WTC11 (cell line): Measurements from ENCODE around the gene COLQ. TPM values are rescaled to one million over a fixed set of nuclear protein-coding genes. Genes with fewer than 3 reads are reported as not detected.

Experiments
- ATAC-seq: fragments of 200-7000 bp; cut with Tn5 transposase; 2 replicates; pipeline ENCODE4 v1.10.0; 2021; ENCODE audit warnings: mild to moderate bottlenecking, moderate library complexity
- CTCF ChIA-PET: fragments of 300-600 bp; sonication (Branson Sonifier 250); formaldehyde crosslinking; loops from one replicate; lab custom pipeline; 2021; ENCODE audit warnings: antibody characterized with exemption; lab: Charles Lee
- POLR2A ChIA-PET: fragments of 350-600 bp; sonication (Branson Sonifier 250); formaldehyde crosslinking; loops from one replicate; lab custom pipeline; 2021; ENCODE audit warnings: antibody characterized with exemption; lab: Charles Lee
- DNase-seq: peaks from one replicate; pipeline ENCODE4 v3.0.0; 2021; ENCODE audit warnings: low spot score
- H3K27ac Mint-ChIP-seq: 2 replicates; pipeline ENCODE4 v1.8.0; 2021; ENCODE audit warnings: mixed read lengths
- H3K27me3 Mint-ChIP-seq: 2 replicates; pipeline ENCODE4 v1.8.0; 2021; ENCODE audit warnings: low read depth, mild to moderate bottlenecking, moderate library complexity, mixed read lengths
- H3K36me3 Mint-ChIP-seq: 2 replicates; pipeline ENCODE4 v1.8.0; 2021; ENCODE audit warnings: mixed read lengths
- H3K4me1 Mint-ChIP-seq: 2 replicates; pipeline ENCODE4 v1.8.0; 2022; ENCODE audit warnings: mixed read lengths
- H3K4me3 Mint-ChIP-seq: 2 replicates; pipeline ENCODE4 v1.8.0; 2021; ENCODE audit warnings: mild to moderate bottlenecking, moderate library complexity, mixed read lengths
- H3K9me3 Mint-ChIP-seq: 2 replicates; pipeline ENCODE4 v1.8.0; 2021; ENCODE audit warnings: mixed read lengths
- ATF2 ChIP-seq: sonication (generic); formaldehyde crosslinking; IDR thresholded peaks from 2 replicates; pipeline ENCODE4 v1.8.1; 2022; ENCODE audit warnings: low read depth, missing genetic modification reagents, borderline replicate concordance
- CDX4 ChIP-seq: fragments of 250-450 bp; sonication (Bioruptor Pico); IDR thresholded peaks from 2 replicates; pipeline ENCODE4 v1.9.0; 2021; ENCODE audit warnings: moderate library complexity, mild to moderate bottlenecking, inconsistent platforms, borderline replicate concordance
- IRF2 ChIP-seq: sonication (generic); formaldehyde crosslinking; IDR thresholded peaks from 2 replicates; pipeline ENCODE4 v1.8.0; 2022; ENCODE audit warnings: low read depth, missing genetic modification reagents, borderline replicate concordance
- MLX ChIP-seq: sonication (generic); formaldehyde crosslinking; IDR thresholded peaks from 2 replicates; pipeline ENCODE4 v1.8.1; 2023; ENCODE audit warnings: mild to moderate bottlenecking, missing genetic modification reagents, moderate library complexity
- NFE2L1 ChIP-seq: sonication (generic); formaldehyde crosslinking; IDR thresholded peaks from 2 replicates; pipeline ENCODE4 v1.8.1; 2023; ENCODE audit warnings: missing genetic modification reagents
- RORB ChIP-seq: fragments of 250-450 bp; sonication (Bioruptor Pico); IDR thresholded peaks from 2 replicates; pipeline ENCODE4 v1.9.0; 2021; ENCODE audit warnings: mild to moderate bottlenecking
- SP1 ChIP-seq: sonication (generic); formaldehyde crosslinking; conservative IDR thresholded peaks from 2 replicates; pipeline ENCODE4 v1.8.1; 2022; ENCODE audit warnings: missing genetic modification reagents
- STAT6 ChIP-seq: sonication (generic); formaldehyde crosslinking; conservative IDR thresholded peaks from 2 replicates; pipeline ENCODE4 v1.8.1; 2023; ENCODE audit warnings: mild to moderate bottlenecking, low read depth, missing genetic modification reagents, moderate library complexity
- ZNF121 ChIP-seq: sonication (generic); formaldehyde crosslinking; IDR thresholded peaks from 2 replicates; pipeline ENCODE4 v1.8.0; 2023; ENCODE audit warnings: missing genetic modification reagents
- ZNF138 ChIP-seq: sonication (generic); formaldehyde crosslinking; conservative IDR thresholded peaks from 2 replicates; pipeline ENCODE4 v1.8.1; 2022; ENCODE audit warnings: mild to moderate bottlenecking, moderate library complexity, missing genetic modification reagents
- ZNF219 ChIP-seq: sonication (generic); formaldehyde crosslinking; IDR thresholded peaks from 2 replicates; pipeline ENCODE4 v1.8.0; 2023; ENCODE audit warnings: missing genetic modification reagents, mild to moderate bottlenecking, borderline replicate concordance
- ZNF232 ChIP-seq: sonication (generic); formaldehyde crosslinking; IDR thresholded peaks from 2 replicates; pipeline ENCODE4 v1.8.0; 2022; ENCODE audit warnings: mild to moderate bottlenecking, missing genetic modification reagents
- ZNF423 ChIP-seq: fragments of 250-450 bp; sonication (Bioruptor Pico); IDR thresholded peaks from 2 replicates; pipeline ENCODE4 v2.1.2; 2022; ENCODE audit warnings: mild to moderate bottlenecking, moderate library complexity
- ZNF532 ChIP-seq: fragments of 250-450 bp; sonication (Bioruptor Pico); IDR thresholded peaks from 2 replicates; pipeline ENCODE4 v1.9.0; 2021; ENCODE audit warnings: mild to moderate bottlenecking, borderline replicate concordance
- total RNA-seq: library from RNA; stranded (reverse); gene quantifications from 3 replicates; pipeline ENCODE4 v1.2.3, GENCODE V29; 2021

The COLQ gene
- total RNA-seq, 1 experiment from 2014 or later = 2.2 TPM

GRCh38 chr3:15462451-15462850 is 59.1 kb downstream of the COLQ start (continued):
- TF ChIP-seq ZNF532 (CRISPR knock-in tag) (no peak), NFE2L1 (no peak), ZNF121 (CRISPR knock-in tag) (no peak), ZNF138 (CRISPR knock-in tag) (no peak), IRF2 (CRISPR knock-in tag) (no peak), MLX (no peak), ZNF219 (CRISPR knock-in tag) (no peak), ATF2 (CRISPR knock-in tag) (no peak), RORB (CRISPR knock-in tag) (no peak), STAT6 (CRISPR knock-in tag) (no peak)

- no peak for DNase-seq
- peaks cover 7% of the 10 kb centered on the region; the same call in 1 of the 2 replicates for H3K9me3 Mint-ChIP-seq
- no peaks in the 10 kb centered on the region for H3K27me3 Mint-ChIP-seq
- ChIA-PET POLR2A (no interaction called here), CTCF (interaction anchor here (1.3 kb wide), 1 partner anchor 35 kb away, joined by 3 read pairs; no protein-coding TSS in a partner anchor)
- TF ChIP-seq CDX4 (CRISPR knock-in tag) = no peak
- no peak for TF ChIP-seq ZNF219 (CRISPR knock-in tag)
- TF ChIP-seq ZNF423 (CRISPR knock-in tag) = no peak
- no peak for TF ChIP-seq SP1
- no peak for TF ChIP-seq ZNF232 (CRISPR knock-in tag)
- no peak for TF ChIP-seq STAT6 (CRISPR knock-in tag)
- H3K36me3 Mint-ChIP-seq = no peaks in the 10 kb centered on the region
- ATAC-seq = no peak; the same call in 1 of the 2 replicates
- H3K4me3 Mint-ChIP-seq = no peak overlapping the region
- H3K27ac Mint-ChIP-seq = no peak overlapping the region
- no peaks in the 10 kb centered on the region for H3K4me1 Mint-ChIP-seq
Measured at GRCh38 chr3:15460891-15461531, 60.5 kb downstream of the COLQ start.
